GM18861 (cell line): ENCODE data around the gene MKNK2.

Source experiments
- ATAC-seq: cut with Tn5 transposase; IDR thresholded peaks from one replicate; pipeline ENCODE4 v1.9.1; 2021; ENCODE audit not compliant: unreplicated experiment

The MKNK2 gene

GRCh38 chr19:2058570-2059421 is 7.8 kb upstream of the MKNK2 start:
- no peak for ATAC-seq

- no peak for ATAC-seq
These were observed 6.7 kb upstream of the MKNK2 start for GRCh38 chr19:2057484-2058469.

GRCh38 chr19:2056837-2057192 is 5.8 kb upstream of the MKNK2 start:
- no peak for ATAC-seq

GRCh38 chr19:2055931-2056836 is 5.1 kb upstream of the MKNK2 start:
- ATAC-seq = no peak

- ATAC-seq = no peak
These were observed 3.7 kb upstream of the MKNK2 start for GRCh38 chr19:2054763-2055162.

GRCh38 chr19:2053601-2054389 is 2.8 kb upstream of the MKNK2 start:
- ATAC-seq = no peak

GRCh38 chr19:2051773-2052704 is 995 bp upstream of the MKNK2 start:
- ATAC-seq = no peak

GRCh38 chr19:2050349-2050990 is 574 bp downstream of the MKNK2 start:
- ATAC-seq = no peak

GRCh38 chr19:2049741-2050348 is 1.2 kb downstream of the MKNK2 start:
- ATAC-seq = no peak

GRCh38 chr19:2048959-2049740 is 1.9 kb downstream of the MKNK2 start:
- ATAC-seq = no peak

- ATAC-seq = no peak
These were observed 2.7 kb downstream of the MKNK2 start for GRCh38 chr19:2048104-2048958.

- no peak for ATAC-seq
These were observed 3.5 kb downstream of the MKNK2 start for GRCh38 chr19:2047449-2048103.

- ATAC-seq = no peak
These were observed 4.0 kb downstream of the MKNK2 start for GRCh38 chr19:2047076-2047448.

- no peak for ATAC-seq
These were observed 4.8 kb downstream of the MKNK2 start for GRCh38 chr19:2046046-2046907.

- no peak for ATAC-seq
These were observed 5.5 kb downstream of the MKNK2 start for GRCh38 chr19:2045501-2046045.
